Spleen (tissue), 7 donors: ENCODE data around the gene FAM89A.

ENCODE experiments used
- POLR2A ChIP-seq, 3 donors: fragments of 450-650 bp; IDR thresholded peaks; one replicate each; pipeline ENCODE4 v1.5.1; 2017; ENCODE audit warnings: antibody characterized with exemption in 3 of 3, mild to moderate bottlenecking in 1 of 3
- POLR2AphosphoS5 ChIP-seq, 3 donors: sonication (generic); formaldehyde crosslinking; IDR thresholded peaks; one replicate each; pipeline ENCODE4 v1.5.1; 2017; ENCODE audit warnings: antibody characterized with exemption in 3 of 3
- TF ChIP-seq, protein P1 (sequence below), 11 experiments: fragments of 200-600 bp in 7 of 11; fragments of 450-650 bp in 4 of 11; sonication (generic) in 4 of 11; IDR thresholded peaks in 8 of 11; conservative IDR thresholded peaks in 3 of 11; 1 replicate in 7 of 11; 2 replicates in 4 of 11; pipeline versions ENCODE4 v1.4.0 to v1.8.0; 2016 to 2021; ENCODE audit warnings: antibody characterized with exemption in 11 of 11, inconsistent platforms in 4 of 11, mild to moderate bottlenecking in 1 of 11
- donor health status: DM: no; HTN: no; CAD: no; lungs with moderate emphysema.
- donor health status: DM: no; HTN: no; CAD: no.
- donor health status: DM: no; HTN: no; CAD: no.

DNA sequence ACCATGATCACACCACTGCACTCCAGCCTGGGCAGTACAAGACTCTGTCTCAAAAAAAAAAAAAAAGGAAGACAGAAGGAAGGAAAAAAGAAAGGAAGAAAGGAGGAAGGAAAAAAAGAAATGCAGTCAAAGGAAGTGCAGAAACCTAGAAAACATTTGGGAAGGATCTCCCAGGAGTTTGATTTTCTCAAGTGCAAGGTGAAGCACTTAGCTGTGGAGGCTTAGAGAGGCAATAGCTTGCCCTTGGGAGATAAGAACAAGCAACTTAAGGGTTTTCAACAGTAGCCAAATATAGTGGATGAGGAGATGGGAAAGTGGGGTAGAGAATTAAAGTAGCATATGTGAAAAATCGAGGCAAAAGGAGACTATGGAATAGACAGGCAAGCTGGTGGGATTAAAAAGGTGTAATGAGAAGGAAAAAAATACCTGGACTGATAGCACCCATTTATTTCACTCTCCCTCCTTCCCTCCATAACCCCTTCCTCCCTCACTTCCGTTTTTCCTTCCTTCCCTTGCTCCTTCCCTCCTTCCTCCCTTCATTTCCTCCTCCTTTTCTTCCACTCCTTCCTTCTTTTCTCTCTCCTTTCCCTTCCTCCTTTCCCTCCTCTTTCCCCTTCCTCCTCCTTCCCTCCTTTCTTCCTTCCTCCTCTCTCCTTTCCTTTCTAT is 6.8 kb upstream of the FAM89A start:
- TF ChIP-seq, protein P1, sequence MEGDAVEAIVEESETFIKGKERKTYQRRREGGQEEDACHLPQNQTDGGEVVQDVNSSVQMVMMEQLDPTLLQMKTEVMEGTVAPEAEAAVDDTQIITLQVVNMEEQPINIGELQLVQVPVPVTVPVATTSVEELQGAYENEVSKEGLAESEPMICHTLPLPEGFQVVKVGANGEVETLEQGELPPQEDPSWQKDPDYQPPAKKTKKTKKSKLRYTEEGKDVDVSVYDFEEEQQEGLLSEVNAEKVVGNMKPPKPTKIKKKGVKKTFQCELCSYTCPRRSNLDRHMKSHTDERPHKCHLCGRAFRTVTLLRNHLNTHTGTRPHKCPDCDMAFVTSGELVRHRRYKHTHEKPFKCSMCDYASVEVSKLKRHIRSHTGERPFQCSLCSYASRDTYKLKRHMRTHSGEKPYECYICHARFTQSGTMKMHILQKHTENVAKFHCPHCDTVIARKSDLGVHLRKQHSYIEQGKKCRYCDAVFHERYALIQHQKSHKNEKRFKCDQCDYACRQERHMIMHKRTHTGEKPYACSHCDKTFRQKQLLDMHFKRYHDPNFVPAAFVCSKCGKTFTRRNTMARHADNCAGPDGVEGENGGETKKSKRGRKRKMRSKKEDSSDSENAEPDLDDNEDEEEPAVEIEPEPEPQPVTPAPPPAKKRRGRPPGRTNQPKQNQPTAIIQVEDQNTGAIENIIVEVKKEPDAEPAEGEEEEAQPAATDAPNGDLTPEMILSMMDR (IDR thresholded peaks at IDR 0.05 in 8 of 11, conservative IDR thresholded peaks at IDR 0.05 in 3 of 11) = no peak
- TF ChIP-seq POLR2A (IDR thresholded peaks at IDR 0.05) (no peak), POLR2AphosphoS5 (IDR thresholded peaks at IDR 0.05) (no peak)
